MCF 10A (cell line): ENCODE results near the gene SPTB. TPM values are rescaled to one million over a fixed set of nuclear protein-coding genes. Genes with fewer than 3 reads are reported as not detected.

Experiments
- BruUV-seq: library from RNA; stranded (reverse); fragments of 400-500 nt; replicated peaks from 2 replicates; lab custom pipeline; 2021; lab: Mats Ljungman, UMichigan
- CTCF ChIA-PET: fragments of 300-600 bp; sonication (Branson Sonifier 250); formaldehyde crosslinking; extraction: SDS; loops from one replicate; lab custom pipeline; 2021; ENCODE audit warnings: antibody characterized with exemption, inconsistent platforms; lab: Yijun Ruan, JAX
- POLR2A ChIA-PET: fragments of 300-600, 350-650 bp; sonication (Branson Sonifier 250); formaldehyde crosslinking; extraction: SDS; loops from one replicate; lab custom pipeline; 2020; ENCODE audit warnings: antibody characterized with exemption, inconsistent platforms; lab: Yijun Ruan, JAX
- DNase-seq: peaks from one replicate; pipeline ENCODE4 v3.0.0-alpha.2; 2018; ENCODE audit not compliant: unreplicated experiment
- H3K27ac Mint-ChIP-seq: one replicate; pipeline ENCODE4 v1.8.0; 2022; ENCODE audit warnings: mild to moderate bottlenecking, low read depth, mixed read lengths; ENCODE audit not compliant: unreplicated experiment
- H3K27me3 Mint-ChIP-seq: one replicate; pipeline ENCODE4 v1.8.0; 2022; ENCODE audit warnings: mixed read lengths; ENCODE audit not compliant: insufficient read depth, unreplicated experiment
- H3K36me3 Mint-ChIP-seq: one replicate; pipeline ENCODE4 v1.8.0; 2022; ENCODE audit warnings: mild to moderate bottlenecking, moderate library complexity, mixed read lengths; ENCODE audit not compliant: insufficient read depth, unreplicated experiment
- H3K4me1 Mint-ChIP-seq: one replicate; pipeline ENCODE4 v1.8.0; 2022; ENCODE audit warnings: mixed read lengths; ENCODE audit not compliant: insufficient read depth, unreplicated experiment
- H3K4me3 Mint-ChIP-seq: one replicate; pipeline ENCODE4 v1.8.0; 2022; ENCODE audit warnings: mild to moderate bottlenecking, moderate library complexity, mixed read lengths; ENCODE audit not compliant: unreplicated experiment
- H3K9me3 Mint-ChIP-seq: one replicate; pipeline ENCODE4 v1.8.0; 2022; ENCODE audit warnings: mixed read lengths; ENCODE audit not compliant: unreplicated experiment
- intact Hi-C: fragments of 100-400 bp; cut with micrococcal nuclease; formaldehyde crosslinking; loops from 2 replicates; pipeline ENCODE4 v1.14.1; 2022
- total RNA-seq: library from RNA; stranded (reverse); gene quantifications from 2 replicates; pipeline ENCODE4 v1.2.3, GENCODE V29; 2022
- TF ChIP-seq, protein P1 (sequence below): fragments of 200-600 bp; IDR thresholded peaks from one replicate; pipeline ENCODE4 v1.8.0; 2022; ENCODE audit warnings: antibody characterized with exemption, mild to moderate bottlenecking; ENCODE audit not compliant: unreplicated experiment

Gene SPTB
- total RNA-seq, 1 experiment from 2014 or later: 1.3 TPM

GRCh38 chr14:64715146-64715627 lies 164.5 kb downstream of the SPTB start:
- Mint-ChIP-seq H3K9me3 (peaks cover 8% of the 10 kb centered on the region), H3K4me3 (no peak overlapping the region), H3K36me3 (peaks cover 10% of the 10 kb centered on the region), H3K4me1 (peaks cover 49% of the 10 kb centered on the region), H3K27me3 (no peaks in the 10 kb centered on the region), H3K27ac (peak overlapping the region; percentile 96)
- intact Hi-C loops: no loop called here
- POLR2A ChIA-PET: interaction anchor here (0.7 to 15.5 kb wide), 3 partner anchors 9 to 80 kb away, joined by 3 to 283 read pairs (median 3); partner anchors contain the start of gene PLEKHG3
- no TSS peak for BruUV-seq
- TF ChIP-seq, protein P1, sequence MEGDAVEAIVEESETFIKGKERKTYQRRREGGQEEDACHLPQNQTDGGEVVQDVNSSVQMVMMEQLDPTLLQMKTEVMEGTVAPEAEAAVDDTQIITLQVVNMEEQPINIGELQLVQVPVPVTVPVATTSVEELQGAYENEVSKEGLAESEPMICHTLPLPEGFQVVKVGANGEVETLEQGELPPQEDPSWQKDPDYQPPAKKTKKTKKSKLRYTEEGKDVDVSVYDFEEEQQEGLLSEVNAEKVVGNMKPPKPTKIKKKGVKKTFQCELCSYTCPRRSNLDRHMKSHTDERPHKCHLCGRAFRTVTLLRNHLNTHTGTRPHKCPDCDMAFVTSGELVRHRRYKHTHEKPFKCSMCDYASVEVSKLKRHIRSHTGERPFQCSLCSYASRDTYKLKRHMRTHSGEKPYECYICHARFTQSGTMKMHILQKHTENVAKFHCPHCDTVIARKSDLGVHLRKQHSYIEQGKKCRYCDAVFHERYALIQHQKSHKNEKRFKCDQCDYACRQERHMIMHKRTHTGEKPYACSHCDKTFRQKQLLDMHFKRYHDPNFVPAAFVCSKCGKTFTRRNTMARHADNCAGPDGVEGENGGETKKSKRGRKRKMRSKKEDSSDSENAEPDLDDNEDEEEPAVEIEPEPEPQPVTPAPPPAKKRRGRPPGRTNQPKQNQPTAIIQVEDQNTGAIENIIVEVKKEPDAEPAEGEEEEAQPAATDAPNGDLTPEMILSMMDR: no peak
- CTCF ChIA-PET: no interaction called here
- DNase-seq: no peak

GRCh38 chr14:64714432-64715025 lies 165.2 kb downstream of the SPTB start:
- TF ChIP-seq, protein P1: no peak
- H3K27ac Mint-ChIP-seq: no peak overlapping the region
- no peak for DNase-seq
- H3K4me3 Mint-ChIP-seq: no peak overlapping the region
- H3K36me3 Mint-ChIP-seq: peaks cover 15% of the 10 kb centered on the region
- ChIA-PET POLR2A (interaction anchor here (1.3 to 15.5 kb wide), 2 partner anchors 8 to 47 kb away, joined by 3 to 283 read pairs; partner anchors contain the start of gene PLEKHG3), CTCF (interaction anchor here (0.6 kb wide), 2 partner anchors 43 to 862 kb away, joined by 3 read pairs; no protein-coding TSS in a partner anchor)
- no peaks in the 10 kb centered on the region for H3K27me3 Mint-ChIP-seq
- intact Hi-C loops: no loop called here
- BruUV-seq: no TSS peak
- peaks cover 8% of the 10 kb centered on the region for H3K9me3 Mint-ChIP-seq
- peaks cover 50% of the 10 kb centered on the region for H3K4me1 Mint-ChIP-seq

GRCh38 chr14:64713677-64714076 lies 166.0 kb downstream of the SPTB start:
- no peak overlapping the region for H3K27ac Mint-ChIP-seq

GRCh38 chr14:64711039-64711438 lies 168.7 kb downstream of the SPTB start:
- no peak overlapping the region for H3K4me3 Mint-ChIP-seq
- ChIA-PET POLR2A (interaction anchor here (0.7 to 9.9 kb wide), 2 partner anchors 10 to 357 kb away, joined by 4 to 283 read pairs; no protein-coding TSS in a partner anchor), CTCF (no interaction called here)
- no peak overlapping the region for H3K27ac Mint-ChIP-seq
- DNase-seq: no peak
- H3K9me3 Mint-ChIP-seq: peaks cover 8% of the 10 kb centered on the region
- intact Hi-C loops: no loop called here
- H3K36me3 Mint-ChIP-seq: peaks cover 15% of the 10 kb centered on the region
- peaks cover 50% of the 10 kb centered on the region for H3K4me1 Mint-ChIP-seq
- H3K27me3 Mint-ChIP-seq: no peaks in the 10 kb centered on the region
- TF ChIP-seq, protein P1: no peak
- no TSS peak for BruUV-seq

More at GRCh38 chr14:64713677-64714076, 166.0 kb downstream of the SPTB start:
- no TSS peak for BruUV-seq
- H3K36me3 Mint-ChIP-seq: peaks cover 15% of the 10 kb centered on the region
- no peak overlapping the region for H3K4me3 Mint-ChIP-seq
- DNase-seq: no peak
- peaks cover 55% of the 10 kb centered on the region for H3K4me1 Mint-ChIP-seq
- H3K9me3 Mint-ChIP-seq: peaks cover 8% of the 10 kb centered on the region
- ChIA-PET POLR2A (interaction anchor here (1.0 to 15.5 kb wide), 2 partner anchors 8 to 12 kb away, joined by 4 to 283 read pairs; partner anchors contain the start of gene PLEKHG3), CTCF (interaction anchor here (0.6 kb wide), 1 partner anchor 42 kb away, joined by 3 read pairs; no protein-coding TSS in a partner anchor)
- H3K27me3 Mint-ChIP-seq: no peaks in the 10 kb centered on the region
- intact Hi-C loops: no loop called here
- TF ChIP-seq, protein P1: no peak
